ENCODE measurements around the gene LGALS7.

LGALS7 gene

DNA sequence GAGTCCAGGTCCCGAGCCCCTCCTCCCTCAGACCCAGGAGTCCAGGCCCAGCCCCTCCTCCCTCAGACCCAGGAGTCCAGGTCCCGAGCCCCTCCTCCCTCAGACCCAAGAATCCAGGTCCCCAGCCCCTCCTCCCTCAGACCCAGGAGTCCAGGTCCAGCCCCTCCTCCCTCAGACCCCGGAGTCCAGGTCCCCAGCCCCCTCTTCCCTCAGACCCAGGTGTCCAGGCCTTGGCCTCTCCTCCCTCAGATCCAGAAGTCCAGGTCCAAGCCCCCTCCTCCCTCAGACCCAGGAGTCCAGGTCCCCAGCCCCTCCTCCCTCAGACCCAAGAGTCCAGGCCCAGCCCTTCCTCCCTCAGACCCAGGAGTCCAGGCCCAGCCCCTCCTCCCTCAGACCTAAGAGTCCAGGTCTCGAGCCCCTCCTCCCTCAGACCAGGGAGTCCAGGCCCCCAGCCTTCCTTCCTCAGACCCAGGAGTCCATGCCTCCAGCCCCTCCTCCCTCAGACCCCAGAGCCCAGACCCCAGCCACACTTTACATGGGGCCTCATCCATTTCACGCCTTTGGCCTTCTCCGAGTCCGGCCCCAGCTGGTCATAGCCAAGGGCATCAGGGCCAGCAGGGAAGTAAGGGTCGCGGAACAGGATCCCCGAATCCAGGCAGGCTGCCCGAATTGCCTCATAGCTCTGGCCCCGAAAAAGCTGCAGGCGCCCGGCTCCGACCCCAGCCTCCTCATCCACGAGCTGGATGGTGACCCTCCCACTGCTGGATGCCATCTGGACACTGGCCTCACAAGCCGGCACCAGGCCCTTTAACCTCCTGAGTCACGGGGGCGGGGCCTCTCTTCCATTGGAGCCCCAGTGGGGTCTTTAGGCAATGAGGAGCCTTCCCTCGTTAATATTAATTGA is 29.7 kb downstream of the LGALS7 start:
- H3K4me3 ChIP-seq (ENCODE audit: low read depth, low read length): no peak overlapping the region
- no peak for DNase-seq (ENCODE audit: low read depth)

DNA sequence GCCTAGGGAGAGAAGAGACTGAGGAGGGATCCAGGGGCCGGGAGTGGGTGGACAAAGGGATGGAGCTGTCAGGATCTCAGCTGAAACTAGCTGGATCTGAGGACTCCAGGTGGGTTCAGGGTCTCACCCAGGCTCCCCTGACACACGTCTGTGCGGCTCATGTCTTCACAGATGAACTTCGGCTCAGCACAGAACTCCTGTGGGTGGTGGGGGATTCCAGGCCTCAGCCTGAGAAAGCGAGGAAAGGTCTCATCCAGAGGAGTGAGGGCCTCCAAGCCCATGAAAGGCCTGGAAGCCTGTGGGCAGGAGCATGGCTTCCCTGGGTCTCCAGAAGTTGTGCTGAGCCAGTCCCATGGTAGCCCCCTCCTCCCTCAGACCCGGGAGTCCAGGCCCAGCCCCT is 30.4 kb downstream of the LGALS7 start:
- DNase-seq (ENCODE audit: low read depth): no peak
- H3K4me3 ChIP-seq (ENCODE audit: low read depth, low read length): no peak overlapping the region

GRCh38 chr19:38742296-38742695 is 31.0 kb downstream of the LGALS7 start:
- DNase-seq (ENCODE audit: low read depth): no peak

DNA sequence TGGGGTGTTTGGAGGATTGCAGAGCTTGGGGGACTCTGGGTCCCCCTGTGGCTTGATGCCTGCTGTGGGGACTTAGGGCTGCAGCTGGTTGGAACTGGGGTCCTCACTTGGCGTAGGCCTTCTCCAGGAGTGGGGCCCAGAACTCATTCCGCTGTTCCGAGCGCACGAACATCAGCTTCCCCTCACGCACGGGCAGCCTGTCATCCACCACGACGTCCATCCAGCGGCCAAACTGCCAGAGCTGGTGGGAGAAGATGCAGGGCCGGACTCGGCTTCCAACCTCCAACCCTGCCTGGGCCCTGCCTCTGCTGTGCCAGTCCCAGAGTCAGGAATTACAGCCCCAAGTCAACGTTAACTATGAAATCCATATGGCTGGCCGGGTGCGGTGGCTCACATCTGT is 31.6 kb downstream of the LGALS7 start:
- no peak for DNase-seq (ENCODE audit: low read depth)
- H3K4me3 ChIP-seq (ENCODE audit: low read depth, low read length): no peak overlapping the region

More at GRCh38 chr19:38742296-38742695, 31.0 kb downstream of the LGALS7 start:
- H3K4me3 ChIP-seq (ENCODE audit: low read depth, low read length): no peak overlapping the region

DNA sequence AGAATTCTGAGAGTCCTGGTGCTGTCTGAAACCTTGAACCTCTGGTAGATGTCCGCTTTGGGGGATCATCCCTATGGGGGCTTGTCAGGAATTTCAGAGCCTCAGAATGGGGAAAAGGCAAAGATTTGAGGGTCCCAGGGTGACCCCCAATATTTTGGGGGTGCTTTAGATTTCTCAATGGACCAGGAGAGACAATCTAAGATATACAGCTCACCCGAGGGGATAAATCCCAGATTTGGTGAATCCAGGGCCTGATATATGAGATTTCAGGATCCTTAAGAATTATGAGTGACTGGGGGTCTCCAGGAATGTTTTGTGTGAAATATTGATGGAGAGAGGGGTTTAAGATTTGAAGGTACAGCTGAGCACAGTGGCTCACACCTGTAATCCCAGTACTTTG is 32.4 kb downstream of the LGALS7 start:
- no peak for DNase-seq (ENCODE audit: low read depth)
- no peak overlapping the region for H3K4me3 ChIP-seq (ENCODE audit: low read depth, low read length)

DNA sequence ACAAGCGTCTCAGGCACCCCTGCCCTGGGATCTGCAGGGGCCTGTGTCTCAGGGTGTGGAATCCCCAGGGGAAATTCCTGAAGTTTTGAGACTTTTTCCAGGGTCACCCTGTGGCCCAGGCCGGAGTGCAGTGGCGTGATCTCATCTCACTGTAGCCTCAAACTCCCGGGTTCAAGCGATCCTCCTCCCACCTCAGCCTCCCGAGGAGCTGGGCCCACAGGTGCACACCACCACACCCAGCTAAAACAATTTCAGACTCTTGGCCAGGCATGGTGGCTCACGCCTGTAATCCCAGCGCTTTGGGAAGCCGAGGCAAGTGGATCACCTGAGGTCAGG is 33.1 kb downstream of the LGALS7 start:
- no peak overlapping the region for H3K4me3 ChIP-seq (ENCODE audit: low read depth, low read length)

DNA sequence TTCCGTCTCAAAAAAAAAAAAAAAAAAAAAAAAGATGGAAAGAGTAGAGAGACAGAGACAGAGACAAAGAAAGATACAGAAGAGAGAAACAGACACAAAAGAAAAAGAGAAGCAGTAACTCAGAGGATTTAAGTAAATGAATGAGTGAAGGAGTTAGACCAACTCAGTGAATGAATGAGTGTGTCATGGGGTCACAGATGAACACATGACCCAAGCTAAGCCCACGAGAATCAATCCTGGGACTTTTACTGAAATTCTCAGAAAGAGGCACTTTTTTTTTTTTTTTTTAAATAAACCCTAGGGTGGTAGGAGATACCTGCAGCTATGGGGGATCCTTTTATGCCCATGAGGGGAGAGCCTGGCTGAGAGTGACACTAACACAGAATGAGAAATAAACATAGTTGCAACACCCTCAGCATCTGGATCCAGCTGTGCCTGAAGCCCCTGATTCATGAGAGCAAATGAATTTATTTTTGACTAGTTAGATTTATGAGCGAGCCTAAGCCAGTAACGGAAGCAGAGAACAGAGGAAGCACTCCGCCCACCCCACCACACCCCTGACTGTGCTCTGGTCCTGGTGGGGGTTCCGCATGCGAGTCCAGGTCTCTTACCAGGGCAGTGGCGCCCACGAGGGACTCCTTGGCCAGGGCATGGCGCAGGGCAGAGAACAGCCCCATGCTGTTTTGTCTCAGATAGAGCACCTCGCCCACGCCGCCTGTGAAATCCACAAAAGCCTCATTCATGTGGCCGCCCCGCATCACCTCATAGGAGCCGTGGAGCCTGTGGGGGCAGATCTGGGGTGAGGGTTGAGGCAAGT is 33.7 kb downstream of the LGALS7 start:
- DNase-seq (ENCODE audit: low read depth): no peak

More for the DNA sequence above, 33.1 kb downstream of the LGALS7 start:
- DNase-seq (ENCODE audit: low read depth): no peak

GRCh38 chr19:38737921-38738737 is 35.2 kb downstream of the LGALS7 start:
- H3K4me3 ChIP-seq (ENCODE audit: low read depth, low read length): no peak overlapping the region
- no peak for DNase-seq (ENCODE audit: low read depth)

More for the DNA sequence above, 33.7 kb downstream of the LGALS7 start:
- H3K4me3 ChIP-seq (ENCODE audit: low read depth, low read length): no peak overlapping the region

DNA sequence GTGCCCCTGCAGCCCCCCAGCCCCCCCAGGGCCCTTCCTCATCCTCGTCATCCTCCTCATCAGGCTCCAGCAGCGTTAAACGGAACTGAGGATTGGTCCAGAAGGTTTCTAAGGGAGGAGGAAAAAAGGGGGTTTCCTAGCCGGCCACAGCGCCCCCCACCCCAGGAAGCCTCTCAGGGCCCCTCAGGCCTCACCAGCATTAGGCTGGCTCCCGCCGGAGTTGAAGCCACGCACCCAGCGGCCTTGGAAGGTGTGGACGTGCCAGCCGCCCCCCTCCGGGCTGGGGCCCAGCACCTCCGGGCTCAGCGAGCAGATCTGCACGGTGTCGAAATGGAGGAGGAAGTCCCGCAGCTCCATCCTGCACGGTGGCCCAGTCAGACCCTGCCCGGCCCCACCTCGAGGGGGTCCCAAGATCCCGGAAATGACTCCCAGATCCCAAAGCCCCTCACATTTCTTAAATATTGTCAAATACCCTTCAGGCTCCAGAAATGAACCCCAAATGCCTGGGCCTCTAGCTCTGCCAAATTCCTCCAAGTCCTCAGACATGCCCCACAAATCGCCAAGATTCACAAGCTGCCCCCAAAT is 35.9 kb downstream of the LGALS7 start:
- DNase-seq (ENCODE audit: low read depth): no peak
- peak overlapping the region; percentile 34 for H3K4me3 ChIP-seq (ENCODE audit: low read depth, low read length)

GRCh38 chr19:38736413-38737280 is 36.7 kb downstream of the LGALS7 start:
- peak; percentile 24 for DNase-seq (ENCODE audit: low read depth)
- peak overlapping the region; percentile 46 for H3K4me3 ChIP-seq (ENCODE audit: low read depth, low read length)

- no peak for DNase-seq (ENCODE audit: low read depth)
Measured at GRCh38 chr19:38736036-38736412, 37.3 kb downstream of the LGALS7 start.

GRCh38 chr19:38735257-38735686 is 38.0 kb downstream of the LGALS7 start:
- peak overlapping the region; percentile 12 for H3K4me3 ChIP-seq (ENCODE audit: low read depth, low read length)
- DNase-seq (ENCODE audit: low read depth): no peak

More at GRCh38 chr19:38736036-38736412, 37.3 kb downstream of the LGALS7 start:
- H3K4me3 ChIP-seq (ENCODE audit: low read depth, low read length): peak overlapping the region; percentile 46

DNA sequence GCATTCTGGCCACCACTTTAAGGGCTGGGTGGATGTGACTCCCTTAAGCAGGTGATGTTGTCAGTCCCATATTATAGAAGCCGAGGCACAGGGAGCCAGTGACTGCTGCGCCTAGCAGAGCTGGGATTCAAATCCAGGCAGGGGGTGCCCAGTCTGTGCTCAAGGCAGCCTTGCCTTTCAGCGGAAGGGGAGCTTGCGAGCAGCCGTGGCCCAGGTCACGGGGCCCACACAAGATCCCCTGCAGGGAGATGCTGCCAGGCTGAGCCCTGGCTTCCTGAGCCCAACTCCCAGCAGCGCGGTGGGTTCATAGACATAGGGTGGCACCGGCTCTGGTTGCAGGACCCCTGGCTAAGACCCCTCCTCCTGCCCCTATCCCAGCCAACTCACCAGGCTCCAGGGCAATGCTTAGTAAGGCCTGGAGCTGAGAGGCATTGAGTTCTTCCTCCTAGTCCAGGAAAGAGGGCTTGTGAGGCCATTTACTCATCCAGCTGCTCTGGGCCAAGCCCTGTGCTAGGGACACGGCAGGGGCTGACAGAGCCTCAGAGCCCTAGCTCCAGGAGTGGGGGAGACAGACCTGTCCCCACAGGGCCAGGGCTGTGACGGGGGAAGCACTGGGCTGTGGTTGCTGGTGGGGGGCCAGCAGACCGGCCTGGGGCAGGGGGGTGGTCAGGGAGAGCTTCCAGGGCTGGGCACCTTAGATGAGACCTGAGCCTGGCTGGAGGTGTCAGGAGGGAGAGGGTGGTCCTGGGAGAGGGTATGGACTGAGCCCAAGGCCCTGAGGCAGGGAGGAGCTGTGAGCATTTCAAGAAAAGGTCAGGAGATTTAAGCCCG is 38.7 kb downstream of the LGALS7 start:
- H3K4me3 ChIP-seq (ENCODE audit: low read depth, low read length): no peak overlapping the region
- DNase-seq (ENCODE audit: low read depth): no peak

GRCh38 chr19:38734176-38734425 is 39.2 kb downstream of the LGALS7 start:
- no peak overlapping the region for H3K4me3 ChIP-seq (ENCODE audit: low read depth, low read length)
- no peak for DNase-seq (ENCODE audit: low read depth)

- no peak overlapping the region for H3K4me3 ChIP-seq (ENCODE audit: low read depth, low read length)
- no peak for DNase-seq (ENCODE audit: low read depth)
Measured at GRCh38 chr19:38733493-38734175, 39.7 kb downstream of the LGALS7 start.

GRCh38 chr19:38733241-38733492 is 40.1 kb downstream of the LGALS7 start:
- no peak for DNase-seq (ENCODE audit: low read depth)
- H3K4me3 ChIP-seq (ENCODE audit: low read depth, low read length): no peak overlapping the region

DNA sequence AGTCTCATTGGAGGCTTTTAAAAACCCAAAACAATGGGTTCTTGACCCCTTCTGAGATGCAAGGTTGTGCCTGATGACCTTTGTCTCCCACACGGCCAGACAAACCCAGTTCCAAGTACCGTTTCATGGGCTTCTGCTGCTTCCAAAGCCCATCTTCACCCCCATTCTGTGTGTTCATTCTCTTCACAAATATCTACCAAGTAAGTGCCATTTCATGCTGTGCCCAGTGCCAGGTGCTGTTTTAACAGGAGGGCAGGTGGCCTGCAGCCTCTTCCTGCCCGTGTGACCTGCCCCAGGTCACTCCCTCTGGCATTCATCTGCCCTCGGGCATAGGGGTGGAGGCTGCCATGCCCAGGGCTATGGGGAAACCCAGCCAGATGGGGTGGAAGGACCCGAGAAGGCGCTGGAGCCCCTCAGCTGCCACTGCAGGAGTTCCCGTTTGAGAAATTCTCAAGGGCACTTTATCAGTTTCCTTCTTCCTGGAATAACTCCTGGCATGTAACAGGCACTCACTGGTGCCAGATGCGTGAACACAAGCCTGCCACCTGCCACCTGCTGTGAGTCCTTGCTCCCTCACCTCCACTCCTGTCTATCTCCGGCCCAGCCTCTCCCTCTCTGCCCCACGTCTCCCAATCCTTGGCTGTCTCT is 41.5 kb downstream of the LGALS7 start:
- no peak overlapping the region for H3K4me3 ChIP-seq (ENCODE audit: low read depth, low read length)
- no peak for DNase-seq (ENCODE audit: low read depth)
